Measurements from ENCODE around the gene PPM1L.
A peak's percentile ranks its signal among the peaks of the same experiment; 100 is the strongest.

The PPM1L gene

GRCh38 chr3:160916472-160916871, 160.4 kb downstream of the PPM1L start:
- TF ChIP-seq EZH2phosphoT487 (IDR thresholded peaks at IDR 0.05; ENCODE audit: borderline replicate concordance, low read length): no peak
- TF ChIP-seq, protein P1, sequence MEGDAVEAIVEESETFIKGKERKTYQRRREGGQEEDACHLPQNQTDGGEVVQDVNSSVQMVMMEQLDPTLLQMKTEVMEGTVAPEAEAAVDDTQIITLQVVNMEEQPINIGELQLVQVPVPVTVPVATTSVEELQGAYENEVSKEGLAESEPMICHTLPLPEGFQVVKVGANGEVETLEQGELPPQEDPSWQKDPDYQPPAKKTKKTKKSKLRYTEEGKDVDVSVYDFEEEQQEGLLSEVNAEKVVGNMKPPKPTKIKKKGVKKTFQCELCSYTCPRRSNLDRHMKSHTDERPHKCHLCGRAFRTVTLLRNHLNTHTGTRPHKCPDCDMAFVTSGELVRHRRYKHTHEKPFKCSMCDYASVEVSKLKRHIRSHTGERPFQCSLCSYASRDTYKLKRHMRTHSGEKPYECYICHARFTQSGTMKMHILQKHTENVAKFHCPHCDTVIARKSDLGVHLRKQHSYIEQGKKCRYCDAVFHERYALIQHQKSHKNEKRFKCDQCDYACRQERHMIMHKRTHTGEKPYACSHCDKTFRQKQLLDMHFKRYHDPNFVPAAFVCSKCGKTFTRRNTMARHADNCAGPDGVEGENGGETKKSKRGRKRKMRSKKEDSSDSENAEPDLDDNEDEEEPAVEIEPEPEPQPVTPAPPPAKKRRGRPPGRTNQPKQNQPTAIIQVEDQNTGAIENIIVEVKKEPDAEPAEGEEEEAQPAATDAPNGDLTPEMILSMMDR (IDR thresholded peaks at IDR 0.05; ENCODE audit: low read depth, low read length, poor library complexity, severe bottlenecking): no peak
- Histone ChIP-seq H3K9me2 (replicated peaks; ENCODE audit: control insufficient read depth, low read length) (no peaks in the 10 kb centered on the region), H3K4me3 (ENCODE audit: low read length) (no peak overlapping the region), H3K4me2 (ENCODE audit: low read length) (no peak overlapping the region), H3K4me1 (ENCODE audit: control insufficient read depth, low read length) (no peaks in the 10 kb centered on the region), H3K27me3 (ENCODE audit: control insufficient read depth, low read length) (no peaks in the 10 kb centered on the region), H3K9me3 (ENCODE audit: control insufficient read depth, insufficient read depth, low read length) (no peaks in the 10 kb centered on the region), H3F3A (ENCODE audit: control insufficient read depth, insufficient read depth) (no peaks in the 10 kb centered on the region), H3K79me2 (ENCODE audit: control insufficient read depth, low read length) (no peaks in the 10 kb centered on the region), H3K27ac (ENCODE audit: low read depth, low read length) (no peak overlapping the region), H4K20me1 (ENCODE audit: control insufficient read depth, insufficient read depth, low read depth, low read length) (no peaks in the 10 kb centered on the region), H3K36me3 (ENCODE audit: control insufficient read depth, low read length) (no peaks in the 10 kb centered on the region)

DNA sequence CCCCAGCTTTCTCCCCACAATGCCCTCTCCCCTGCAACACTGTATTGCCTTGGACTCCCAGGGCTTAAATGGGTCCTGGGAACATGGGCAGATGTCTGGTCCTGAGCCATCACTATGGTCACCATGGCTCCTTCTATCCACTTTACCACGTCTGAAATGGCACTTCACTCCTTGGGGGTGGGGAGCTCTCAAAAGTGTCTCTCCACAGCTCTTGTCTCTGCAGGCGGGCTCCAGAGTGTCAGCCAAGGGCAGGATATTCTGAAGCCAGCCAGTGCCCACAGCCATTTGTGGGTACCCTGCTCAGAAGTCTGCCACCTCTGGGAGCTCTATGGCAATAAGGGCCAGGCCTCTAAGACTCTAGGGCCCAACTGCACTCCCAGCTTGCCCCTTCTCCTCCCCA, 163.9 kb downstream of the PPM1L start:
- Histone ChIP-seq H3K36me3 (ENCODE audit: control insufficient read depth, low read length) (no peaks in the 10 kb centered on the region), H3K79me2 (ENCODE audit: control insufficient read depth, low read length) (no peaks in the 10 kb centered on the region), H3K27me3 (ENCODE audit: control insufficient read depth, low read length) (0 out of 2 replicates have a peak, but pooled peaks cover 4% of the 10 kb centered on the region), H3F3A (ENCODE audit: control insufficient read depth, insufficient read depth) (no peaks in the 10 kb centered on the region), H3K9me2 (replicated peaks; ENCODE audit: control insufficient read depth, low read length) (no peaks in the 10 kb centered on the region), H3K4me2 (ENCODE audit: low read length) (no peak overlapping the region), H4K20me1 (ENCODE audit: control insufficient read depth, insufficient read depth, low read depth, low read length) (no peaks in the 10 kb centered on the region), H3K9me3 (ENCODE audit: control insufficient read depth, insufficient read depth, low read length) (no peaks in the 10 kb centered on the region), H3K4me3 (ENCODE audit: low read length) (no peak overlapping the region), H3K4me1 (ENCODE audit: control insufficient read depth, low read length) (no peaks in the 10 kb centered on the region), H3K27ac (ENCODE audit: low read depth, low read length) (no peak overlapping the region)
- TF ChIP-seq EZH2phosphoT487 (IDR thresholded peaks at IDR 0.05; ENCODE audit: borderline replicate concordance, low read length): no peak
- TF ChIP-seq, protein P1 (IDR thresholded peaks at IDR 0.05; ENCODE audit: low read depth, low read length, poor library complexity, severe bottlenecking): no peak

DNA sequence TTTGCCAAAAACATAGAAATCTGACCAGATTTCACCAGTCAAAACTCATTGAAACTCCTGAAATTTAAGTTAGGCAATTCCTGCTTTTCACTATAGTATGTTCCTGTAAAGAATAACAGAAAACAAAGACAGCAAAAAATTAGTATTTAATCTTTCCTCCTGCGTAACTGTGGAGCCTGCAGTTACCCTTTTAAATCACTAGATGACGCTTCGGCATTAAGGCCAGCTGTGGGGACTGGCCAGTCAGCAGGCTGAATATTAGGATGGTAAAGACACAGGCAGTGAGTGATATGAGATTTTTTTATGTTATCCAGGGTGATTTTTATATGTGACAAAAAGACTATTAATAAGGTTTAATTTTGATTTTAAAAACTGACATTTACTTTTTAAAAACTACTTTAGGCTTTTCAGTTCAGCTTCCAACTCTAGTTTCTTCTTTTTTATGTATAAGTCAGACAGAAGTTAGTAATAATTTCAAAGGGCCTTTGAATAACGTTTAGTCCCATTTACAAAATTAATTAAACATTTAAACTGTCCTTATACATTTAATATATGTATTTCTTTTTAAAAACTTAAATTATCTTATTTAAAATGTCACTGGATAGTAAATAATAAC, 165.1 kb downstream of the PPM1L start:
- Histone ChIP-seq H3F3A (ENCODE audit: control insufficient read depth, insufficient read depth) (no peaks in the 10 kb centered on the region), H3K9me3 (ENCODE audit: control insufficient read depth, insufficient read depth, low read length) (no peaks in the 10 kb centered on the region), H3K27ac (ENCODE audit: low read depth, low read length) (no peak overlapping the region), H4K20me1 (ENCODE audit: control insufficient read depth, insufficient read depth, low read depth, low read length) (no peaks in the 10 kb centered on the region), H3K4me1 (ENCODE audit: control insufficient read depth, low read length) (no peaks in the 10 kb centered on the region), H3K4me3 (ENCODE audit: low read length) (no peak overlapping the region), H3K4me2 (ENCODE audit: low read length) (no peak overlapping the region), H3K27me3 (ENCODE audit: control insufficient read depth, low read length) (0 out of 2 replicates have a peak, but pooled peaks cover 4% of the 10 kb centered on the region), H3K9me2 (replicated peaks; ENCODE audit: control insufficient read depth, low read length) (no peaks in the 10 kb centered on the region), H3K36me3 (ENCODE audit: control insufficient read depth, low read length) (no peaks in the 10 kb centered on the region), H3K79me2 (ENCODE audit: control insufficient read depth, low read length) (no peaks in the 10 kb centered on the region)
- TF ChIP-seq, protein P1 (IDR thresholded peaks at IDR 0.05; ENCODE audit: low read depth, low read length, poor library complexity, severe bottlenecking): peak; percentile 12
- TF ChIP-seq EZH2phosphoT487 (IDR thresholded peaks at IDR 0.05; ENCODE audit: borderline replicate concordance, low read length): no peak
